ENCODE data around the gene IGSF23. TPM values are rescaled to one million over a fixed set of nuclear protein-coding genes. Genes with fewer than 3 reads are reported as not detected.
A peak's percentile ranks its signal among the peaks of the same experiment; 100 is the strongest.

IGSF23 gene
- total RNA-seq, 1 donor from 2014 or later = not detected

DNA sequence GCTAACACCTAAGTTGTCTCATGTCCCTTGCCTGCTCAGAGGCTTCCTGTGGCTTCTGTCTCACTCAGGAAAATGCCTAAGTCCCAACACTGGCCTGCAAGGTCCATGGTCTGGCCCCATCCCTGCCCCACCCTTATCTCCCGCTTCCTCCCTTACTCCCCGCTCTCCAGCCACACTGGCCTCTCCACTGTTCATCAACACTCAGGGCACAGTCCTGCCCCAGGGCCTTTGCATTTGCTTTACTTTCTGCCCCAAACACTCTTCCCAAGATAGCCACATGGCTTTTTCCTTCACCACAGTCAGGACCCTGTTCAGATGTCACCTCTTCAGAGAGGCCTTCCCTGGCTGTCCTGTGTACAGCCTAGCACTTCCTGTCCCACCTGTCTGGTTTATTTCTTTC lies 32.1 kb upstream of the IGSF23 start:
- TF ChIP-seq, protein P1, sequence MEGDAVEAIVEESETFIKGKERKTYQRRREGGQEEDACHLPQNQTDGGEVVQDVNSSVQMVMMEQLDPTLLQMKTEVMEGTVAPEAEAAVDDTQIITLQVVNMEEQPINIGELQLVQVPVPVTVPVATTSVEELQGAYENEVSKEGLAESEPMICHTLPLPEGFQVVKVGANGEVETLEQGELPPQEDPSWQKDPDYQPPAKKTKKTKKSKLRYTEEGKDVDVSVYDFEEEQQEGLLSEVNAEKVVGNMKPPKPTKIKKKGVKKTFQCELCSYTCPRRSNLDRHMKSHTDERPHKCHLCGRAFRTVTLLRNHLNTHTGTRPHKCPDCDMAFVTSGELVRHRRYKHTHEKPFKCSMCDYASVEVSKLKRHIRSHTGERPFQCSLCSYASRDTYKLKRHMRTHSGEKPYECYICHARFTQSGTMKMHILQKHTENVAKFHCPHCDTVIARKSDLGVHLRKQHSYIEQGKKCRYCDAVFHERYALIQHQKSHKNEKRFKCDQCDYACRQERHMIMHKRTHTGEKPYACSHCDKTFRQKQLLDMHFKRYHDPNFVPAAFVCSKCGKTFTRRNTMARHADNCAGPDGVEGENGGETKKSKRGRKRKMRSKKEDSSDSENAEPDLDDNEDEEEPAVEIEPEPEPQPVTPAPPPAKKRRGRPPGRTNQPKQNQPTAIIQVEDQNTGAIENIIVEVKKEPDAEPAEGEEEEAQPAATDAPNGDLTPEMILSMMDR (IDR thresholded peaks at IDR 0.05; ENCODE audit: unreplicated experiment) = no peak
- Mint-ChIP-seq H3K4me3 (ENCODE audit: unreplicated experiment) (no peak overlapping the region), H3K9me3 (ENCODE audit: unreplicated experiment) (no peaks in the 10 kb centered on the region), H3K36me3 (ENCODE audit: low read depth, unreplicated experiment) (no peaks in the 10 kb centered on the region), H3K27ac (ENCODE audit: unreplicated experiment) (no peak overlapping the region), H3K27me3 (ENCODE audit: unreplicated experiment) (peaks cover 3% of the 10 kb centered on the region), H3K4me1 (ENCODE audit: unreplicated experiment) (no peaks in the 10 kb centered on the region)
- DNase-seq (ENCODE audit: low spot score) = no peak

DNA sequence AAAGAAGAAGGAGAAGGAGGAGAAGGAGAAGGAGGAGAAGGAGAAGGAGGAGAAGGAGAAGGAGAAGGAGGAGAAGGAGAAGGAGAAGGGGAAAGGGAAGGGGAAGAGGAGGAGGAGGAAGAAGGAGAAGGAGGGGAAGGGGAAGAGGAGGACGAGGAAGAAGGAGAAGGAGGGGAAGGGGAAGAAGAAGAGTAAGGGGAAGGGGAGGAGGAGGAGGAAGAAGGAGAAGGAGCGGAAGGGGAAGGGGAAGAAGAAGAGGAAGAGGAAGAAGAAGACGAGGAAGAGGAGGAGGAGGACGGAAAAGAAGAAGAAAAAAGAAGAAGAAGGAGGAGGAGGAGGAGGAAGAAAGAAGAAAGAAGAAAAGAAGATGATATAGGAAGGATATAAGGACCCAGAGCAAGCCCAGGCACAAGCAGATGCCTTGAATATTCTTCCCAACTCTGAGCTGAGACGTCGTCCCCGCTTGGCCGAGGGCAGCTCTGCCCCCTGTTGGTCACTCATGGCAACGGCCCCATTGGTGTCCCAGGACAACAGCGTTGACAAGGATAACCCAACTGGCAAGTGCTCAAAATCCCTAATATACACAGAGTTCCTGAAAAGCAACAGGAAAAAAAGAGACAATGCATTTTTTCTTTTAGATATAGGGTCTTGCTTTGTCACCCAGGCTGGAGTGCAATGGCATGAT lies 30.6 kb upstream of the IGSF23 start:
- no peak overlapping the region for H3K4me3 Mint-ChIP-seq (ENCODE audit: unreplicated experiment)
- H3K4me1 Mint-ChIP-seq (ENCODE audit: unreplicated experiment) = no peaks in the 10 kb centered on the region
- H3K9me3 Mint-ChIP-seq (ENCODE audit: unreplicated experiment) = no peaks in the 10 kb centered on the region
- H3K27ac Mint-ChIP-seq (ENCODE audit: unreplicated experiment) = no peak overlapping the region
- TF ChIP-seq, protein P1 (IDR thresholded peaks at IDR 0.05; ENCODE audit: unreplicated experiment) = peak; percentile 67
- H3K27me3 Mint-ChIP-seq (ENCODE audit: unreplicated experiment) = peaks cover 3% of the 10 kb centered on the region
- no peaks in the 10 kb centered on the region for H3K36me3 Mint-ChIP-seq (ENCODE audit: low read depth, unreplicated experiment)
- DNase-seq (ENCODE audit: low spot score) = peak; percentile 35

DNA sequence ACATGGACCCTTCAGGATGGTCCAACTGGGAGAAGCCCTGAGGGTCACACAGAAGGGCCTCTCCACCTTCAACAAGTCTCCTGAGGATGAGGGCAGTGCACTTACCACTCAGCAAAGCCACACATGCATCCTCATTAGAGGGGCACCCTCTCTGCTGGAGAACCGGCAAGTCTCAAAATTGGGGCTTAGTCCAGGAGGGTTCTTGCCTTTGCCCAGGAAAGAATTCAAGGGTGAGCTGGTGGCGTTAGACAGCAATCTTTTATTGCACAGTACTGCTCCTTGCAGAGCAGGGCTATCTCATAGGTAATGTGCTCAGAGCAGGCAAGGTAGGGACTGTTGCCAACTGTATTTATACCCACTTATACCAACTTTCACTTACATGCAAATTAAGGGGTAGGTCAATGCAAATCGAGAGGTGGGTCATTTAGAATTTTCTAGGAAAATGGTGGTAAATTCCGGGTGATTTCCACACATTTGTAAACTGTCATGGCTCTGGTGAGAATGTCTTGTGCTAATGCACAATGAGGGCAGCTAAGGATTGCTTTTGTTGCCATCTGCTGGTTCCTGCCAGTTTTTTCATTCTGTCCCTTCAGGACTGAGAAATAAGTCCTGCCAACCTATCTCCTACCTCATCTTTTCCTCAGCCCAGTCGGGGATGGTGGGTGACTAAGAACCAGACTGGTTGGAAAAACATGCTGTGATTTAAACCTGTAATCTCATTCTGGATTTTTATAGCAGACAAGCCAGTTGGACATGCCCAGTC lies 27.8 kb upstream of the IGSF23 start:
- Mint-ChIP-seq H3K9me3 (ENCODE audit: unreplicated experiment) (no peaks in the 10 kb centered on the region), H3K4me3 (ENCODE audit: unreplicated experiment) (no peak overlapping the region), H3K27ac (ENCODE audit: unreplicated experiment) (no peak overlapping the region), H3K27me3 (ENCODE audit: unreplicated experiment) (peaks cover 3% of the 10 kb centered on the region), H3K4me1 (ENCODE audit: unreplicated experiment) (peaks cover 5% of the 10 kb centered on the region), H3K36me3 (ENCODE audit: low read depth, unreplicated experiment) (no peaks in the 10 kb centered on the region)
- TF ChIP-seq, protein P1 (IDR thresholded peaks at IDR 0.05; ENCODE audit: unreplicated experiment) = no peak
- no peak for DNase-seq (ENCODE audit: low spot score)

DNA sequence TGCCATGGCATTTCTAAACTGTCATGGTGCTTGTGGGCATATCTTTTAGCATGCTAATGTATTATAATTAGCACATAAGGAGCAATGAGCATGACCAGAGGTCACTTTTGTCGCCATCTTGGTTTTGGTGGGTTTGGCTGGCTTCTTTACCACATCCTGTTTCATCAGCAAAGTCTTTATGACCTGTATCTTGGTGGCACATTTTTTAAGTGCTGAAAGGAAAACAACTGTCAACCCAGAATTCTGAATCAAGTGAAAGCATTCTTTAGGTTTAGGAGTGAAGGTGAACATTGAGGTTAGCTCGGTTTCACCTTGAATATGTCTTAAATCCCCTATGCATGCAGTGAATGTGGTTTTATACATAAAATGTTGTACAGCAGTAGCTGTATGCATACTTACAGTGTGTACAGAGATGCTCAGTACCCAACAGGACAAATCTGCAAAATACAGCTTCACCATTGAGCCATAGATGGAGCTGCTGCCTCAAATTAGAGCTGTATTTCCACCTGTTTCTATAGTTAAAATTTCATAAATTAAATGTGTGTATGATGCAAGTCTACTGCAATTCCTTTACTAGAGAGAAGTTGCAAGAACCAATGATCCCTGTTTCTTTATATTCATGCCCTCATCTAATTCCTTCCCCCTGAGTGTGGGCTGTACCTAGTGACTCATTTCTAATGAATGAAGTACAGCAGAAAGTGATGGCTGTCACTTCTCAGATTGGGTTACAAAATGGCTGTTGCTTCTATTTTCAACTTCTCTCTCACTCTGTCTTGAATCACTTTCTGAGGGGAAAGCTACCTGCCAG lies 25.2 kb upstream of the IGSF23 start:
- H3K27me3 Mint-ChIP-seq (ENCODE audit: unreplicated experiment) = peaks cover 6% of the 10 kb centered on the region

More for the DNA sequence above, 25.2 kb upstream of the IGSF23 start:
- TF ChIP-seq, protein P1 (IDR thresholded peaks at IDR 0.05; ENCODE audit: unreplicated experiment) = no peak
- no peak for DNase-seq (ENCODE audit: low spot score)
- Mint-ChIP-seq H3K9me3 (ENCODE audit: unreplicated experiment) (no peaks in the 10 kb centered on the region), H3K4me3 (ENCODE audit: unreplicated experiment) (no peak overlapping the region), H3K27ac (ENCODE audit: unreplicated experiment) (no peak overlapping the region), H3K4me1 (ENCODE audit: unreplicated experiment) (peaks cover 8% of the 10 kb centered on the region), H3K36me3 (ENCODE audit: low read depth, unreplicated experiment) (no peaks in the 10 kb centered on the region)

Data from endothelial cell (in vitro differentiated cells).